HG03159 (cell line): ENCODE results near the gene FRY.
A peak's percentile ranks its signal among the peaks of the same experiment; 100 is the strongest.
"Not testable (repeated sequence)": the region's sequence is repeated elsewhere in the genome, so short reads cannot be mapped to it uniquely, and the experiment has no call there.

Experiments
- ATAC-seq: cut with Tn5 transposase; IDR thresholded peaks from one replicate; pipeline ENCODE4 v1.9.1; 2021; ENCODE audit warnings: mild to moderate bottlenecking, moderate library complexity; ENCODE audit not compliant: unreplicated experiment

The FRY gene

DNA sequence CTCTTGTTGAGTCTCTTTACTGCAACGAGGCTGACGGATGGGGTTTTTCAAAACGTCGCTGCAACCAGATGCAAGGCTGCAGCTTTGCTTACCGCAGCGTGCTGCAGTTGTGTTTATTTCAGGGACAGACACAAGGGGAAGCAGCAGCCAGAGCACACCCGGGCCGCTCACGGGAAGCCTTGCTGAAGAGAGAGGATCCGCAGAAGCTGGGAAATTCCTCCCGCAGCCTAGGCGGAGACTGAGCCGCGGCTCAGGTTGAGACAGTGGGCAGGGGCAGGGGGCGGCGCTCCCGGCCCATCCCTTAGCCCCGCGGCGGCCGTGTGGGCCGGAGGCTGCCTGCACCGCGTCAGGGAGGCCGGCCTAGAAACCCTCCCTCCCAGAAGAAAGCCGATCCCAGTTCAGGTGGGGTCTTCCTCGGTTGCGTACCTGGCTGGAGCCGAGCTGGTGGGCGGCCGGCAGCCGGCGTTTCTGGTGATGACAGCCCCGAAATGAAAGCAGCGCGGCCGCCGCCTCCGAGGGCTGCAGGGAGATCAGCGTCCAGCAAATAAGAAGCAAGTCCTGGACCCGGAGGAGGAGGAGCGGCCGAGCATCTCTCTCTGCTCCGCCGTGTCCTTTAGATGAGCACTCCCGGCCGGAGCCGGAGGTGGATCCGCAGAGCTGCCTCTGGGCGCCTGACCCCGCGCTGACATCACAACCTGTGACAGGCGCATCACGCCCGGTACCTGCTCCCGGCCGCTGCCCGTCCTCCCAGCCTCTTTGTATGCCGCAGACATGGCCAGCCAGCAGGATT, at the start of gene FRY:
Gene FRY, plus strand, starts transcription at position 750 of the 790 bp plus-strand sequence. Its CDS starts 22 bp downstream, at position 772.
- ATAC-seq, result peak; percentile 73

DNA sequence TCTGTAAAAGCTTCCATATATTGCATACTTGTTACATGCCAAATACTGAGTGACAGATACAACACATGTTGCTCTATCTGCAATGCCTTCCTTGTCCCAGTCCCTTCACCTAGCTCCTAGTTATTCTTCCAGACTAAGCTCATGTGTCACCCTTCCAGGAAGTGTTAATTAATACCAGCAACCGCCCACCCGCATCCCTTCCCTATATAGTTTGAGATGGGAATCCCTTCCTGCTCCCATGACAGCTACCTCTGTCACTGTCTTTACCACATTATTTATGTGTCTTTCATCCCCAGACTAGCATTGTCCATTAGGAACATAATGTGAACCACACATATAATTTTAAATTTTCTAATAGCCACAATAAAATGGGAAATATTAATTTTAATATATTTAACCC, 49.5 kb upstream of the FRY start:
- ATAC-seq, result no peak

DNA sequence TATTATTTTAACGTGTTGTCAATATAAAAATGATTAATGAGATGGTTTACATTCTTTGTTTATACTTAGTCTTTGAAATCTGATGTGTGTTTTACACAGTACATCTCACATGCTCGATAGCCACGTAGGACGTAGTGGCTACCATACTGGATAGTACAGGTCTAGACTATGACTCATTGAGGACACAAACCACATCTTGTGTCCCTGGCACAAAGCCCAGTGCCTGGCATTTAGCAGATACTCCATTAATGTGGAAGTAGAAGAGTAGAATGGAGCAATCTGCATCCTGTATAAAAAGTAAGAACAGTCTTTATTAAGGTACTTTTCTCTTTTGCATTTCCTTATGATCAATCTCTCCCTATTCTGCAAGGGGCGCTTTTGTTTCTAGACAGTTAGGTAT, 49.0 kb upstream of the FRY start:
- no peak for ATAC-seq

DNA sequence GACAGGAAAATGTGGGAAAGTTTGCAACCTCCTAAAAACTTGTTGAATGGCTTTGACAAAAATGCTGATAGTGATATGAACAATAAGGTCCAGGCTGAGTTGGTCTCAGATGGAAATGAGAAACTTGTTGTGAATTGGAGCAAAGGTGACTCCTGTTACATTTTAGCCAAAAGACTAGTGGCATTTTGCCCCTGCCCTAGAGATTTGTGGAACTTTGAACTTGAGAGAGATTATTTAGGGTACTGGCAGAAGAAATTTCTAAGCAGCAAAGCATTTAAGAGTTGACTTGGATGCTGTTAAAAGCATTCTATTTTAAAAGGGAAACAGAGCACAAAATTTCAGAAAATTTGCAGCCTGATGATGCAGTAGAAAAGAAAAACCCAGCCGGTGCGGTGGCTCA, 47.9 kb upstream of the FRY start:
- ATAC-seq, result not testable (repeated sequence)

DNA sequence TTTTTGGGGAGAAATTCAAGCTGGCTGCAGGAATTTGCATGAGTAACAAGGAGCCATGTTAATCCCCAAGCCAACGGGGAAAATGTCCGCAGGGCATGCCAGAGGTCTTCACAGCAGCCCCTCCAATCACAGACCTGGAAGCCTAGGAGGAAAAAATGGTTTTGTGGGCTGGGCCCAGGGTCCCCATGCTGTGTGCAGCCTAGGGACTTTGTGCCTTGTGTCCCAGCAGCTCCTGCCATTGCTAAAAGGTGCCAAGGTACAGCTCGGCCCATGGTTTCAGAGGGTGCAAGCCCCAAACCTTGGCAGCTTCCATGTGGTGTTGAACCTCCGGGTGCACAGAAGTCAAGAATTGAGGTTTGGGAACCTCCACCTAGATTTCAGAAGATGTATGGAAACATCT, 47.2 kb upstream of the FRY start:
- ATAC-seq, result not testable (repeated sequence)

DNA sequence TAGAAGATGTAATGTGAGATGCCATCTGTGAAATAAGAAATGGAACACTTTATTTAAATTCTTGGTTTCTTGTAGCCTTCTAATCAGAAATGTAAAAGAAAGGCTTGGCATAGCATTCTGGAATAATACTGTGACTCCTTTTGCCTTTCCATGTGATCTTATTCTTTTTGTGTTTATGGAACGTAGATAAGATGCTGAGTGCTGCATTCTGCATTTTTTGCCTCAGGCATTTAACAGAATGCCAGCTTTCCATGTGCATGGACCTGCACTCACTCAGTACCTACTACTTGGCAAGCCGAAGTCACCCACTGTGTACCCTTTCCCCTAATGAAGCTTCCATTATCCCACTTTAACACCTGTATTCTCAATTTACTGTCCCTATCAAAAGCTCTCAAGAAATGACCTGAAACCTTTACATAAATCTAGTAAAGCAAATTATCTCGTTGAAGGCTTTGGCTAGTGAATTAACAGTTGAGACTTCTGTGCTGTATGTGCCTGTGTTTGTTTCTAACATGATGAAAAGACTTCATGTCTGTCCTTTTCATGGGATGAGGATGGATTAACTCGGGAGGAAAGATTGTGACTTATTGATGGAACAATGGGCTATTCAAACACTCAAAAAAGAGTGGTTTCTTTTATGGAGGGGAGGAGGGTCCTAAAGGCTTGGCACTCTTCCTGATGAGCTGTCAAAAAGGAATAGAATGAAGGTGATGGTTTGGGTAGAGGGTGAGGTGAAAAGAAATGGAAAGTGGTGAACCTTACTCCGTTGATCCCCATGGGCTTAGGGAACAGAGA, 44.7 kb upstream of the FRY start:
- no peak for ATAC-seq

DNA sequence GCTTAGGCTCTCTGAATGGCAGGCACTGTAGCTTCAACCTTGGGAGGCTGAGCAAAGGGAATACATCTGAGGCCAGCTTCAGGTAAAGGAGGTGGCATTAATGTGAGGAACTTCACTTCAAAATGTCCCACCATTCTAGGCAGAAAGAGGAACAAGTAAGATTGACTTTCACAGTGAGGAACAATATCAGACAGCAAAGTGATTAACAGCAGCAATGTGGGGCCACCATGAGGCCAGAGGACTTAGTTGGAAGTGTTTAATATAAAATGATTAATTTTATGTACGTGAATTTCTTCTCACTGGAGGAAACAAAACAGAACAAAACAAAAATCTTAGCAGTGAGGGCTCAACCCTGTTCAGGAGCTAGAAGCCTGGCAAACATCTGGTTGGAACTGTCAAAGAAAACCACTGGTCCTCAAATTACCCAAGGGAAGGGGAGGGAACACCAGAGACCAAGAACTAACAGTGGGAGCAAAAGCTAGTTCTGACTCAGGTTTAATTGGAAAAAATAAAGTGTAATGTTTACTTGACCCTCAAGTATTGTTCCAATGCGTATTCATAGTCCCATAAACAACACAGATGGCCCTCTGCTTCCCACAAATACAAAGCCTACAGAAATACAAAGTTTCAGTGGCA, 43.9 kb upstream of the FRY start:
- no peak for ATAC-seq

DNA sequence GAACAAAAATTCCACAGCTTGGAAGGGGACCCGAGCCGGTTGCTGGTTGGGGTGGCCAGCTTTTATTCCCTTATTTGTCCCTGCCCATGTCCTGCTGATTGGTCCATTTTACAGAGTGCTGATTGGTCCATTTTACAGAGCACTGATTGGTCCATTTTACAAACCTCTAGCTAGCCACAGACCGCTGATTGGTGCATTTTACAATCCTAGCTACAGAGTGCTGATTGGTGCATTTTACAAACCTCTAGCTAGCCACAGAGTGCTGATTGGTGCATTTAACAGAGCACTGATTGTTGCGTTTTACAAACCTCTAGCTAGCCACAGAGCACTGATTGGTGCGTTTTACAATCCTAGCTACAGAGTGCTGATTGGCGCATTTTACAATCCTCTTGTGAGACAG, 37.2 kb upstream of the FRY start:
- not testable (repeated sequence) for ATAC-seq

DNA sequence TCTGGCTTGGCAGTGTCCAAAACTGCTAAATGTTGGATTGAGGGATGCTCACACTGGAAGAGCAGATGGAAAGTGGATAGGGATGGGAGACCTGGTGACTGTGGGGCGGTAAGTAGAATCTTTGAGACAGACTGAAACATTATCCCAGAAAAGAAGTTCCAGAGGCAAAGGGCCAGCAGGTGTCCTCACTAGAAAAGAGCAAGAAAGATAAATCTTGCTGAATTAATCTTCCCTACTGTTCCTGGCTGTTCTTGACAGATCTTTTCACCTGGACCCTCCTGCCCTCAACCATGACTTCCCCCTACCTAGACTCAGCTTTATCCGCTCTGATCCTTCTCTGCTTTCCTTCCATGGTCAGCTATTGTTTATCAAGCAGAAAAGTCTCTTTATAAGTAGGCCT, 35.0 kb upstream of the FRY start:
- ATAC-seq, result no peak

DNA sequence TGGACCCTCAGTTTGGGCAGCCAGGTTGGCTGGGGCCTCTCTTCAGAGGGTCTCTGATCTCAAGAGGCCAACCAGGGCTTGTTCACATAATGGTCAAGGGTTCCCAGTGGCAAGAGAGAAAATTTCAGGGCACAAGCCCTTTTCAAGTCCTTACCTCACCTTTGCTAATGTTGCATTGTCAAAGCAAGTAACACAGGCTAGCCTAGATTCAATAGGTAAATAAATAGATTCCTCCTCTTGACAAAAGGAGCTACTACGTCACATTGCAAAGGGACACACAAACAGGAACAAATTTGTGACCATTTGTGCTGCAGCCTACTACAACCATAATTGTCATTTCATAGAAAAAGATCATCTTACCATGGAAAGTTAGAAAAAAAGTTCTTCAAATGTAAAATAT, 33.9 kb upstream of the FRY start:
- ATAC-seq, result no peak

DNA sequence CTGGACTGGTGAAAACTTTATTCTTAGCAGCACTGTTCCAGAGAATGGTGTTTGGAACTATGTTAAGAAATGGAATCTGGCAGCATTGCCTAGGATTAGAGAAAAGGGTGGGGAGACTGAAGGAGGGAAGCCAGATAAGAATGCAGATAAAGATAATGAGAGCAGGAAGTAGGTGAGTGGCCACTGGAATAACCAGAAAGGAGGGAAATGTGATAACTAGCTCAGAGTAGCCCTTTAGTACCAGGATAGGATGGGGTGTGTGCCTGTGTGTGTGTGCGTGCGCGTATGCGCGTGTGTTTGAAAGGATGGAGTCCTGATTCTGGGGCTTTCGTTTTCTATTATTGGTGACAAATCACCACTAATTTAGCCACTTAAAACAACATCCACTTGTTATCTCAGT, 33.4 kb upstream of the FRY start:
- no peak for ATAC-seq

DNA sequence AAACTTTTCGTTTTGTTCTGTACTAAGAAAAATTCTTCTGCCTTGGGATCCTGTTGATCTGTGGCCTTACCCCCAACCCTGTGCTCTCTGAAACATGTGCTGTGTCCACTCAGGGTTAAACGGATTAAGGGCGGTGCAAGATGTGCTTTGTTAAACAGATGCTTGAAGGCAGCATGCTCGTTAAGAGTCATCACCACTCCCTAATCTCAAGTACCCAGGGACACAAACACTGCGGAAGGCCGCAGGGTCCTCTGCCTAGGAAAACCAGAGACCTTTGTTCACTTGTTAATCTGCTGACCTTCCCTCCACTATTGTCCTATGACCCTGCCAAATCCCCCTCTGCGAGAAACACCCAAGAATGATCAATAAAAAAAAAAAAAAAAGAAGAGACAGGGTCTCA, 30.8 kb upstream of the FRY start:
- ATAC-seq, result not testable (repeated sequence)

DNA sequence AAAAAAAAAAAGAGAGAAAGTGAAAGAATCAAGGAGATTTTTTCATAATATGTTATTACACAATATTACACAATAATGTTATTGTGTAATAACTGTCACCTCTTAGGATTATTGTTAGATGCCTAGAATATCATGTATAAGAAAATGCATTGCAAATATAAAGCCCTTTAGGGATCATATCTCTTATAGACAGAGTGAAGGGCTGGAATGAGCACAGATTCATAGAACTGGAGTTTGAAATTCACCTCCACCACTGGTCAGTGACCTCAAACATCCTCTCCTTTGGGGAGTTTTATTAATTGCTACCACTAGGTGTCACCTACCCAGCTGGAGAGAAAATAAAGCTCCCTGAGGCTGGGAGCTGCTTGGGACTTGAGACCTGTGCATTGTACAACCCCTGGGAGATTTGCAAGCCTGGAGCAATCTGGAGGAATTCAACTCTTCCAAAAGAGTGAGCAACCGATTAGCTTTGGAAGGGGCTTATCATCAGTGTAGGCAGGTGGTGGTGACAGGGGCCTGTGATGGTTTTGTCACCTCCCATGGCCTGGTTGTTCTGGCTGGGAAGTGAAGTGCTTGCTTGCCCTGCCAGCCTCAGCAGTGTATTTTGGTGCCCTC, 30.3 kb upstream of the FRY start:
- ATAC-seq, result peak; percentile 87

DNA sequence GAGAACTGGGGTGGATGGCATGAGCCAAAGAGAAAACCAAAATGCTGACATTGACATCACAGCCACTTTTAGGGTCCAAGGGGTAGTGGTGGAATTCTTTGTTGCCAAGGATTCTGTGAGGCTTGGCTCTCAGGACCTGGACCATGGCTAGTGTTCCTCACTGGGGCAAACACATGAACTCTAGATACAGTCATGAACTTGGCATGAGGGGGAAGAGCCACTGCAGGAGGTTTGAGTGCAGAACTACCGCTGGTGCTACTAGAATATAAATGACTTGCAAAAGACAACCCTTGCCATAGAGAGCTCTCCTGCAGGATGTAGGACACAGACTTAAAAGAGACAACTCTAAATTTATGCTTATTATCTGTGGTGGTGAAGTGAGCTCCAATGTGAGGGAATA, 29.8 kb upstream of the FRY start:
- no peak for ATAC-seq

DNA sequence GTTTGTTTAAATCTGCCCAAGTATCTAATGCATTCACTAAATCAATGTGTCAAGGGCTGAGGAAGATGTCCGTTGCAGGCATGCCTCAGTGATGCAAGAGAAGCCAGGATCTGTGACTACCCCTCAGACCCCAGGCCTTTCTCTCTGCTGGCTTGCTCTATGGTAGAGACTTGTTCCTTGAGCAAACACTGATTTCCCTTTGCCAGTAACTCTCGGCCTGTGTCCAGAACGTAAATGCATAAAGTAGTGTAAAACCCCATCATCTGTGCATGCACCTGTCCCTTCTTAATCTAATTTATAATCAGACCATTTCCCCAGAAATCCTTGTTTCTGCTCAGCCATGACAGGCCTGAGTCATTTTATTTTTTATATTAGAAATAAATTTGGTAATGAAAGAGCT, 28.7 kb upstream of the FRY start:
- ATAC-seq, result no peak

DNA sequence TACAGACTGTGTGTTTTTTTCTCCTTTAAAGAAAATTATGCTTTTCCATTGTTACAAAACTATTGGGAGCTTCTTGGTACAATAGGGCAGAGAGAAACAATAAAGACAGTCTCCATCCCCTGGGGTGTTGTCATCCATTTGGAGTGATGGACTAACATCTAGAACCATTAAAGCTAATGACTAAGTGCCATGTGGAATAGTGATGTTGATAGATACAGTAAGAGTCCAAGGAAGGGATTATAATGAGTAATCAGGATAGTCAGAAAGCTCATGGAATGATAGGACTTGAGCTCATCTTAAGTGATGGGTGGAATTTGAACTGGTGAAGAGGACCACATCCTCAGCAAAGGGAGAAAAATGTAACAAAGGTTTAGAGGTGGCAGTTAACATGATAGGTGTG, 24.1 kb upstream of the FRY start:
- no peak for ATAC-seq

DNA sequence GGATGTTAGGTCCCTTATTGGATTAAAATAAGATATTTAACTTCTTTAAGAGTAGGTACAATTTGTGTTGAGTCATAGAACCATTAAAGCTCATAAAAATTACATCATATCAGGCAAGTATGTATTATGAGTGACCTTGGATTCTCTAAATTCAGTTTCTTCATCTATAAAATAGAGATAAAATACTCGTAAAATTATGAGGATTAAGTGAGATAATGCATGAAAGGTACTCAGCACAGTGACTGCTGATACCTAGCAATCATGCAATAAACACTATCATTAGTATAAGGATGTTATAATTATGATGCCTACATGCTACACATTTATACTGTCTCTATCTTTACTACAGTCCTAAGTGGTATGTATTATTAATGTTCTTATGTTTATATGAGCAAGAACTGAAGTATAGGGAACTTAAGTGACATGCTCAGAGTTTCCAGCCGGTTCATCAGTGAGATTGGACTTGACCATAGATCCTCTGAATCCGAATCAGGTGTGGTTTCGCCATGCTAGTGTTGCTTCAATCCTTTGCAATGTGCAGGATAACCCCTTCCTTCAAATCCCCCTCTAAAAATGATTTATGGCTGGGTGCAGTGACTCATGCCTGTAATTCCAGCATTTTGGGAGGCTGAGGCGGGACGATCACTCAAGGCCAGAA, 22.9 kb upstream of the FRY start:
- ATAC-seq, result no peak

DNA sequence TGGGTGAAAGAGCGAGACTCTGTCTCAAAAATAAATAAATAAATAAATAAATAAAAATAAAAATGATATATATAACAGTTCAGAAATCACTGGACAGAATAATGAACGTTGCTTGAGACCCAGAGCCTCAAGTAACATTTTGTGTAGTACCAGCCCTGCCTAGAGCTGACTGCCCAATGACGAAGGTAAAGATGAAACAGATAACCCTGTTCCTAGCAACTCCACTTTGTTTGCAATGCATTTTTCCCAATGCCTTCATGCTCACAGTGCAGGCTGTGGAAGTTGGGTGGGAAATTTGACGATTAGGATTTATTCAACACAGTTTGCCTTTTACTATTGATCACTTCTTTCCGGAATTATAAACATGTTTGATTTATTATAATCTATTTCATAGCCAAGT, 22.2 kb upstream of the FRY start:
- ATAC-seq, result no peak

DNA sequence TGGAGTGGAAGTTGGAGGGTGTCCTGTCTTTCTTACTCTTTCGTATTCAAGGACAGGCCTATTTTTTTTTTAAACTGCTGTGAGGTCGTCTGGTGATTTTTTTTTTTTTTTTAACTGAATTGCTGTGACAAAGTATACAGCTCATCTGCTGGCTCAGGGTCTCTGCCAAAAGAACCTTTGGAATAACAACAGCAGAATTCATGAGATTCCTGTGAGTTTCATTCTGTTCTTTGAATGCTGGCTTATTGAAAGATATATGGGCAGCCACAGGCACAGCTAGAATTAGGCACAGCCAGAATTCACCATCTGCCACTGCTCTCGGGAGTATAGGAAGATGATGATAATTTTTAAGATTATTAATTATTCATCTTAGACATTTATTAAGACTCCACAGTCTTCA, 21.4 kb upstream of the FRY start:
- no peak for ATAC-seq

DNA sequence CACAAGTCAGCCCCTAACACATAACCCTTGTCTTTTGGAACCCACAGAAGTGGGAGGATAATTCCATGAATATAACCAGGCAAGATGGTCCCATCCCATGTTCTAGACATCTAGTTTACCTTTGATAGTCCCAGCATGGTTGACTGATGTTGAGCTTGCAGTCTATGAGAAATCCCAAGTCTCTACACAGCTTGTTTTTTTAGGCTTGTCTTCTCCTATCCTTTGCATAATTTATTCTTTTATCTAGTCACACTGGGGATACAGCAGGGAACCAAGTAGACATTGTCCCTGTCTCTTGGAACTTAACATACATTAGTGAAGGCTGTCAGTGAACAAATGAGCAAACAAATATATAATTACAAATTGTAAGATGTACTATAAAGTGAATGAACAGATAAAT, 19.6 kb upstream of the FRY start:
- ATAC-seq, result no peak

DNA sequence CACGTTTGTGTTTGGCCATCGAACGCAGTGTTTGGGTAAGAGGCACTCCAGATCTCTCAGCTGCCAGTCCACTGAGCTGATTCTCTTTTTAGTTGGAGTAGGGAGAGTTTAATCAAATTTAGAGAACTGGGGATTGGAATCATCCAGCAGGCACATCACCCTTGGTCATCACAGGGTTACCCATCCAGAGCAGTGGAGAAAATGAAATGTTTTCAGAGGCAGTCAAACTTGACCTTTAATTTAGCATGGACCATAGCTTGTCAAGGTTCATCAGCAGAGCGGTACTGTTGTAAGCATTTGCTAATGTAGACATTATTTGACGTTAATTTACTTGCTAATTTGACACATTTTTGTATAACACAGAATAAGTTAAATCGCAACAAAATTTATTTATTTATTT, 18.4 kb upstream of the FRY start:
- no peak for ATAC-seq
